ENCODE measurements around the gene MYO18A.
"Not testable (repeated sequence)": the region's sequence is repeated elsewhere in the genome, so short reads cannot be mapped to it uniquely, and the experiment has no call there.

Gene MYO18A

DNA sequence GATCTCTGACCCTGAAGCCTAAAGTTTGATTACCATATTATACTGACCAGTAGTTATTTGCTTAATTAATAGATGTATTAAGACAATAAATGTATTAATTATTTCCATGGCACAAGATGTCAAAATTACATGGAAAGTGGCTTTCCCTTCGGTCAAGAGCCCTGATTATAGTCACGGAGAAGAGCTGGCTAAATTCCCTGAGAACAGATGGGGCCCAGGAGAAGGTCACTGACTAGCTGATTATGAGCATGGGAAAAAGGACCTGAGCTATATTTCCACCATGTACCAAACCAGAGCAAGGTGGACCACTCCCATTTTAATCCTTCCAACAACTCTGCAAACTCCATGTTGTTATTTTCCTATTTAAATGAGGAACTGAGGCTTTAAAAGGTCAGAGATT is 12.9 kb upstream of the MYO18A start:
- DNase-seq, result no peak

DNA sequence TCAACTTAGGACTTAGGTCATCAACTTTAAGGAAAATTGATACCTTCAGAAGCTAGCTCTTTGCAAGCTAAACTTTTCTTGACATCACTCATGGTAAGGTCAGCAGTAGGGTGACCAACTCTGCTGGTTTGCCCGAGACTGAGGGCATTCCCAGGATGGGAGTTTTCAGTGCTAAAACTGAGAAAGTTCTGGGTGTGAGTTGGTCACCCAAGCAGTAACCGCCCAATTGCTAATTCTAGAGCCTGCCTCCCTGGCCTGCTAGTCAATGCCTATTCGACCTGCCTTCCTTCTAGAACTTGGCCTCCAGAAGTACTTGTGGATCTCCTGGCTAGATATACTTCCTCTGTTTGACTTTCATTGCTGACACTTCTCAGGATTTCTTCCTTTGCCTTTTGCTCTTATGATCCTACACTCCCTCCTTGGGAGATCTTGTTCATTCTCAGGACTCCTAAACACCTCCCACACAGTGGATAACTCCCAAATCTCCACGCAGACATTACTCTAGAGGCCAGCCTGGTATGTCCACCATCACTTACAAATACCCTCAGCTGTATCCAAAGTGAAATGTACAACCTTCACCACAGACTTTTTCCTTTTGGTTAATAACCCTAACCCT is 10.5 kb upstream of the MYO18A start:
- DNase-seq, result no peak

DNA sequence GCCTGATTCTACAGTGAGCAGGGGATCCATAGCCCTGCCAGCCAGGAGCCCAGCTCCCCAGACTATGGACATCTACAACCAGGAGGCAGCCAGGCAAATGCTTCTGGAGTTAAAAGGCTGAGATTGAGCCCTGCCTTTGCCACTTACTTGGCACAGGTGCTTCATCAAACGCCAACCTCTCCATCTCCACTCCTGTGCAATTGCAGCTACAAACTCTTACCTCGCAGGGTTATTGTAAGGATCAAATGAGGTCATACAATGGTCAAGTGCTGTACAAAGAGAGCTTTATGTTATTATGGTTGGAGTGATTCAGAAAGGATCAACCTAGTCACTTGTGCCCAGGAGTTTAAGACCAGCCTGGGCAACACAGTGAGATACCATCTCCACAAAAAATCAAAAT is 9.8 kb upstream of the MYO18A start:
- no peak for DNase-seq

DNA sequence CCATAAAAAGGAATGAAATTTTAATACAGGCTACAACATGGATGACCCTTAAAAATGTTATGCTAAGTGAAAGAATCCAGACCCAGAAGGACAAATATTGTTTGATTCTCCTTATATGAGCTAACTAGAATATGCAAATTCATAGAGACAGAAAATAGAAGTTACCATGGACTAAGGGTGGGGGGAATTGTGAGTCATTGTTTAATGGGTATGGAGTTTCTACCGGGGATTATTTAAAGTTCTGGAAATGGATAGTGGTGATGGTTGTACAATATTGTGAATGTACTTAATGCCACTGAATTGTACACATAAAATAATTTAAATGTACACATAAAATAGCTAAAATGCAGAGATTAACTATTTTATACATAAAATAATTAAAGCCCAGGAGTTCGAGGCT is 9.2 kb upstream of the MYO18A start:
- DNase-seq, result no peak

DNA sequence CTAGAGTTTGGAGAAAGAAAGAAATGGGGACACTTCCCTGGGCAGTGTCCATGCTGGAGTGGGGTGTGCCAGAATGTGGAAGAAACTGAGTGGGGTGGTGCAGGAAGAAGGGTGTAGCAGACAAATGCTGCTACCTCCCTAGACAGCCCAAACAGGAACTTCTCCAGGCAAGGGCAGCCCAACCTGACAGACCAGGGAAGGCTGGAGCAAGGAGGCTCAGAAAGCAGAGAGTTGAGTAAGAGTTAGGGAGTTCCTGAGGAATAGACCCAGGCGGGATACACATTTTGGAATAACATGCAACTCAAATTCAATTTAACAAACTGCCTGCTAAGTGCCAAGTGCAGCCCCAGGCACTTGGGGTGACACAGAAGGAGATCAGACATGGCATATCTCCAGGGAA is 1.0 kb upstream of the MYO18A start:
- DNase-seq, result no peak

DNA sequence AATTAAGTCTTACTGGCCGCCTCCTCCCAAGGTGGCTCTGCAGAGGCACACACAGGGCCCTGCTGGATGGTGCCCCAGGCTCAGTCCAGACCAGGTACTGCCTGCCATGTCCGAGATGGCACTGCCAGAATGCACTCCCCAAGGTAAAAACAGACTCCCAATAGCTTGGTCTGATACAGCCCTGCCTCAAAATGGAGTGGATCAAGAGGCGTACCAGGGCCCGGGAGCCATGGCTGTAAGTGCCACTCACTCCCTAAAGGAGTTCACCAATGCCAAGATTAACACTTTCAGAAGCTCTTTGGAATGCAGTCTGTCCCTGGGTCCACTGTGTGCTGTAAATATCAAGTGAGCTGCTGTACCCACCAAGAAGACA is 576 bp upstream of the MYO18A start:
- no peak for DNase-seq

DNA sequence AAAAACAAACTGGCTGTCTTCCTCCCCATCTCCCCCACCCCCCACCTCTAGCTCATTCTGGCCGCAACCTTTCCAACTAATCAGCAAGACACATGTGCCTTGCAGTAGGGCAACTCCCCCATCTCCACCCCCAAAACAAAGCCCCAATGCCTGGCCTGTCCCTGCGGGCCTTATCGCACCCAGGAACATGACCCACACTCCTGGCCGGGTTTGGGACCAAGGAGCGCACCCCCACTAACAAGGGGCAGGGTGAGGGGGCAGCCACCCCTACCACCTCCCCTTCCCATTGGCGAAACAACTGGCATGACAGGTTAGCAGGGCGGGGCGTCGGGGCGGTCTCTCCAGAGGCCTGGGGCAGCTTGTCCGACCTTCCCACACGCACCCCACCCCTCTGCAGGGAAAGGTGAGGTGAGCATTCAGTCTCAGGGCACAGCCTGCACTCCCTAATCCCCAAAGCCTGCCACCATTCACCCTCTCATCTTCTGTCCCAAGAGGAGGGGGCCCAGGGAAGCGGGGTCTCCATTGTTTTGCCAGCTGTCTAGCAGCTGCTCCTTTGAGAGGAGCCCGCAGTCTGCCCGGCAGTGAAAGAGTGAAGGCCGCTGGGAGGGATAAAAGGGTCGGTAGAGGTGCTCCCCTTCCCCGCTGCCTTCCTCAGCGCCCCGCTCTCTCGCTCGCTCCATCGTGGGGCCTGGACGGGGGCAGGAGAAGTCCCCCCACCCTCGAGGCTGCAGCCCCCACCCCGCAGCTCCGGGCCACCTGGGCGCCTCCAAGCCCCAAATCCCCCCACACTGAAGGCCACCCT is 765 bp downstream of the MYO18A start:
- DNase-seq, result no peak

DNA sequence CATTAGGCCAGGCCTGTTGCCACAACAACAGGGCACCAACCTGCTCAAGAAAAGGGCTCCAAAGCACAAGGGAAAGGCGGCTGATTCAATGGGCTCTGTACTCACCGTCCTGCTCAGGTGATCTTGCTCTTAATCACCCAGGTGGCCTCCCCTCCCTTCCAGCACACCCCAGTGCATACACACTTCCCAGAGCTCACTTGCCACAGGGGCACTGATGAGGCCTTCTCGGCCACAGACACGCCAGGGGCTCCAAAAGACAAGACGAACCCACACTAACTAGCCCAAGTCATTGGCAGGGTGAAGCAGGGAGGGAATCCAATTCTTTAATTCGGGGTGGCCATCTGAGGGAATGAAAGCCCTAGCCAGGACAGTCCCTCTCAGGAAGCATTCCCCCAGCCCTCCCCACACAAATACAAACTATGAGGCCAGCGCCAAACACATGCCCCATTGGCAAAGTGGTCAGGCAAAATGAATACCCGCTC is 1.4 kb downstream of the MYO18A start:
- no peak for DNase-seq

DNA sequence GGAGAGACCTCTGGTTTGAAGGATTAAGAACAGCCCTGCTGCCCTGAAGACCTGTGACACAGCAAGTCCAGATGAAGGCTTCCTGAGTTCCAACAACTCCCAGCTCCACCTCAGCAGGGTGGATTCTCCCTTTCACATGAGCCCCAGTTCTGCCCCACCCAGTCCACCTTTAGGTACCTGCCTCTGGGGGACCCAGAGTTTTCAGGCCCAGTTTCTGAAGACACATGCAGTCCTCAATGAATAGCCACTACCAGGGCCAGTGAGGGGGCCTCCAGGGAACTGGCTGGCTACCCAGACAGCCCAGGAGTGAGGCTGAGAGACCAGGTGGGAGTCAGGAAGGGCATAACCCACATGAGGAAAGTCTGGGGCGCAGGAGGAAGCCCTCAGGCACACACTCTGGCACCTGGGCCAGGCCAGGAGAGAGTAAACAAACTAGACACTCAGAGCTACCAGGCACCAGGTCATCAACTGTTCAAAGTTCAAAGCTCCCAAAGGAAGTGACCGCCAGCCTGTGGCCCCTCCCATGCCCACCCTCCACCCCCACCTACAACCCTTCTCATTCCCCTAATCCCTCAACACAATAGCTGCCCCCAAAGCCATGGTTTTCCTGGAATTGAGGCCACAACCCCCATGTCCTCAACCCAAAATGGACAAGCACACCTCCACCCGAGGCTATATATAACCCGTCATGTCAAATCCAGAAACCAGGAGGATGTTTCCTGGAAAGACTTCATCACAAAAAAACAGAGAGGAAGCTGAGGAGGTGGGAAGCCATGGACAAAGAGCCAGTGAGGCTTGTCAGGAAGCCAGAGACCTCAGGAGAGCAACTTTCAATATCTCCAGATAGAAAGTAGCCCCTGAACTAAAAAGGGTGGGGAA is 2.1 kb downstream of the MYO18A start:
- DNase-seq, result no peak

DNA sequence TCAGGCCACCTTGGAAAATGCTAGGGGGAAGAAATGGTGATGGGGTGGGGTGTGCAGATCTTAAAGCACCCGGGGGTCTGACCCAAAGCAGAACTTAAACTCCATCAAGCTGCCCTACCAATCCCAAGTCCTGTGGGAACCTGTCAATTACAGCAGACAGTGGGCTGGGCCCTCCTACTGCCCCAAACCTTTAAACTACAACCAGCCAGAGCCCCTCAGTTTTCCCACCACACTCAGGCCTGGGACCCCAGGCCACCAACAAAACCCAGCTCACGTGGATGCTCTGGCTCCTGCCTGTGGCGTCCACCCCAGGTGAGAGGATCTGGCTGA is 2.7 kb downstream of the MYO18A start:
- no peak for DNase-seq

DNA sequence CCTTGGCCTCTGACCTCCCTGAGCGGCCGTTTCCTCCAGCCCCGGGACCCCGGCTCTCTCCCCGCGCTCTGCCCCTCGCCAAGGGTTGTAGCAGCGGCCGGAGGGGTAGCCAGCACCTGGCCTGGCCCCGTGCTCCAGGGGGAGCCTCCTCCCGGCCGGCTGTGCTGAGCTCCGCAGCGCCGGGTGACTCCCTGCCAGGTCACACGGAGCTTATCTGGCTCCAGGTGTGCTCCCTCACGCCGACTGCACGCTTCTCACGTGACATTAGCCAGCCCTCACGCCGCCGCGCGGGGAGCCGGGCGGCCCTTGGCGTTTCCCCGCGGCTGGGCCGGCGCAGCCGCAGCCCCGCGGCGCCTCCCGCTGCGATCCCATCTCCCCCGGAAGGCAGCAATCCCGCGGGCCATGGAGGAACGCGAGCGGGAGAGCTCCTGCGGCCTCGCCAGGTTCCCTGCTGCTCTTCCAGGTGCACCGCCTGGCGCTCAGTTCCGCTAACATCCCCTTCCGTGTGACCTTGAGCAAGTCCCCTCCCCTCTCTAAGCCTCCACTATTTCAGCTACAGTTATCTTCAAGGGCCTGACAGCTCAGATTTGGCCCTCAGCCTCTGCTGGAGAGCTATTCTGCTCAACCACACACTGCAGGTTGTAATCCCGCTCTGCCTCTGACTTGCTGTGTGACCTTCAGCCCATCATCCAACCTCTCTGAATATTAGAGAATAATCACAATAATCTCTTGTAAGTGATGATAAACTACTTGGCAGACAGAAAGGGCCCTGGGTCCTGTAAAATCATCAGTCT is 3.4 kb downstream of the MYO18A start:
- peak; percentile 35 to 59 for DNase-seq

DNA sequence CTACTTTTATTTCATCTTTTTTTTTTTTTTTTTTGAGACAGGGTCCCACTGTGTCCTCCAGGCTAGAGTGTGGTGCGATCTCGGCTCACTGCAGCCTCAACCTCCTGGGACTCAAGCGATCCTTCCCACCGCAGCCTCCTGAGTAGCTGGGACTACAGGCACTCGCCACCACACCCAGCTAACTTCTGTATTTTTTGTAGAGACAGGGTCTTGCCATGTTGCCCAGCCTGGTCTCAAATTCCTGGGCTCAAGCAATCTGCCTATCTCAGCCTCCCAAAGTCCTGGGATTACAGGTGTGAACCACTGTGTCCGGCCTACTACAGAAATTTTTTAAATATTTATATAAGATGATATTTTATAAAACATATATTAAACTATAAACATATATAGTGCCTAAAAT is 4.8 kb downstream of the MYO18A start:
- no peak for DNase-seq

DNA sequence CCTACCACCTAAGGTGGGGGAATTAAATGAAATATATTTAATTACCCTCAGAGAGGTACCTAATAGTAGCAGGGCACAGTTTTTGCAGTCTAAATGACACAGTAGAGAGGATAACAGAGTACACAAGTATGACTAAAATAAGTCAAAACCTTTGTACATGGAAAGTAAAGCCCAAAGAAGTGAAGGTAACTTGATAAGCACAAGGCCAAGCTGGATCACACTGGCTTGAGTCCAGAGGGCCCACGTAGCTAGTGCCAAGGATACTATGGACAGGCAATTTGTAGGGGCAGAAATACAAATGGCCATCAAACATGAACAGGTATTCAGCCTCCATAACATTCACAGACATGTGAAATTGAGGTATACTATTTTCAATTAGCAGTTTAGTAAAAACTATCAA is 7.6 kb downstream of the MYO18A start:
- no peak for DNase-seq

DNA sequence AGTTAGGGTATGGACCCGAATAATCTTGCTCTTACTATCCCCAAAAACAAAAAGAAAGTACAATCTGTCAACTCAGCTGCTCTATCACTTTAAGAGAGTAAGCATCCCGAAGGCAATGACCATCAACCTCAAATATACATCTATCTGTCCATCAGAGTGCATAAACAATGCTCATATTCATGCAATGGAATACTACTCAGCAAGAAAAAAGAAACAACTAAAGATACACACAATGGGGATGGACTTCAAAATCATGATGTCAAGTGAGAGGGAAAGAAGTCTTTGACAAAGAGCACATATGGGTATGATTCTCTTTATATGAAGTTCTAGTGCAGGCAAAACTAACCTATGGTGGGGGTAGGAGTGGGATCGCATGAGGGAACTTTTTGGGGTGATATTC is 9.5 kb downstream of the MYO18A start:
- no peak for DNase-seq

DNA sequence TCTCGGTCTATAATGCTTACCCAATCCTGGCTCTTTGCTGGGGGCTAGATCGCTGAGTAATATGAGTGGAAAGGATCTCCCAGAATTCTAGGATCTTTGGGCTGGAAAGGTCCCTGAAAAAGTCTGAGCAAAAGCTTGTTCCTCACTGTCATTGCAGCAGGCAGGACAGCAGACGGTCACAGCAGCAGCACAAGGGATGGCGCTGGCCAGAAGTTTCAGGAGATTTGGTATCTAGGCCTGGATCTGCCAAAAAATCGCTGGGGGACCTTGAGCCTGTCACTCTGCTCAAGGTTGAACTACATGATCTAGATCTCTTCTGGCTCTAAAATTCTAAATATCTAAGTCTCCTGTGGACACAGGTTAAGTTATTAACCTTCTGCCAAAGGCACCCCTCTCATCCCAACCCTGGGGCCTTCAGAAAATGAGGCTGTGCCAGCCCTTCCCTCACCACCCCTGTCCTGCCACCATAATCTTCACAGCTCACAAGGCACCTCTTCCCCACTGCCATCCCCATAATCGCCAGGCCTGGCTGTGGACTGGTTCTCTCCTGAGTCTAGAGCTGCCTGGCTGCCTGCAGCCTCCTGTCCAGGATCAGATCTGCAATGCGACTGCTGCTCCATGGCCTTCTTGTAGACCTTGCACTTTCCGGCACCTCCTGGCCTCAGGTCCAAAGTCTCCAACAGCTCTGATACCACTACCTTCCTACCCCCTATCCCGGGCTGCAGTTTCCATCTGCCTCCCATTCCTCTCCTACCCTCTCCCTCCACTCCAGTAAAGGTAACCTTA is 10.2 kb downstream of the MYO18A start:
- no peak for DNase-seq

DNA sequence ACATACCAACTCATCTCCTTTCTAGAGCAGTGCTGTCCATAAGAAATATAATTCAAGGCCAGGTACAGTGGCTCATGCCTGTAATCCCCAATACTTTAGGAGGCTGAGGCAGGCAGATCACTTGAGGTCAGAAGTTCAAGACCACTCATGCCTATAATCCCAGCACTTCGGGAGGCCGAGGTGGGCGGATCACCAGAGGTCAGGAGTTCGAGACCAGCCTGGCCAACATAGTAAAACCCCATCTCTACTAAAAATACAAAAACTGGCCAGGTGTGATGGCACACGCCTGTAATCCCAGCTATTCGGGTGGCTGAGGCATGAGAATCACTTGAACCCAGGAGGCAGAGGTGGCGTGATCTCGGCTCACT is 11.5 kb downstream of the MYO18A start:
- not testable (repeated sequence) for DNase-seq

DNA sequence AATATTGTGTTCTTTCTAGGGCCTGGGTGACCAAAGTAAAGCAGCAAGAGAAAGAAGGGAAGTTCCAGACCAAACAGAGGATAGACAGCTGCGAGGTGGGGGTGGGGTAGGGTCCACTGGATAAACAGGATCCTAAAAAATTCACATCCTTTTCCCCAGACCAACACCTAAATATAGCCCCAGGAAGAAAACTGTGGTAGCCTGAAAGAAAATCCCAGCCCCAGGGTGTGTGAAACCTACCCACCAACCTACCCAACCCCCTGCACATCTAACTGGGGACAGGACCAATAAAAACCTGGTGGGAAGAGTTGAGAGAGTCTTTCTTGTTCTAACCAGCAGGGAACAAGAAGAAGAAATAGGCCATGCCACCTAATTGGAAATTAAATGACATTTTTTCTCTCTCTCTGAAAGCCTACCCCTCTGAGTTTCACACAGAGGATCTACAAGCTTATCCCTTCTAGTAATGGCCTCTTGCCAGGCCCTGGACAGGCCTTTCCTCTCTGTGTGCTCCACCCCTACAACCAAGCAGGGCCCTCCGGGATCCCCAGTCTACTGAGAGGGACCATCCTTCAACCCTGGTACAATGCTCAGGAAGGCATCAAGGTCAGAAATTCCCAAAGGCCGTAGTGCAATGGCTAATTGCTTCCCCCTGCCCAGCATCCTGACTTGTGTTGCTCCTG is 12.0 kb downstream of the MYO18A start:
- DNase-seq, result no peak

DNA sequence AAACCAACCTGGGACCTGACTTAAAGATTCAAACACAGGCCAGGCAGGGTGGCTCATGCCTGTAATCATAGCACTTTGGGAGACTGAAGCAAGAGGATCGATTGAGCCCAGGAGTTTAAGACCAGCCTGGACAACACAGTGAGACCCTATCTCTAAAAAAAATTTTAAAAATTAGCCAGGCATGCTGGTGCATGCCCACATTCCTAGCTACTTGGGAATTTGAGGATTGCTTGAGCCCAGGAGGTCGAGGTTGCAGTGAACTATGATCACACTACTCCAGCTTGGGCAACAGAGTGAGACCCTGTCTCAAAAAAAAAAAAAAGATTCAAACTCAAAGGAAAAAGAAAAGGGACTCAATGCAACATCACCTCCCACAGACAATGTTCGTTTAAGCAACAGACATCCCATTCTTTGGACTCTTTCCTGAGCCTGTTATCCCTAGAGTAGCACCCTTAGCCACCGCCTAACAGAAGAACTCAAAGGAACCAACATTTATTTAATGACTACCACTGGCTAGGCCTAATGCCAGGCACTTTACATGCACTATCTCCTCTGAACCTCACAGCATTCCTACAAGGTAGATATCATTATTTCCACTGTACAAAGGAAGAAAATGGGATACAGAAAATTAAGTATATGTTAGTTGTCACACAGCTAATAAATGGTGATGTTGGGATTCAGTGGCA is 12.7 kb downstream of the MYO18A start:
- no peak for DNase-seq

DNA sequence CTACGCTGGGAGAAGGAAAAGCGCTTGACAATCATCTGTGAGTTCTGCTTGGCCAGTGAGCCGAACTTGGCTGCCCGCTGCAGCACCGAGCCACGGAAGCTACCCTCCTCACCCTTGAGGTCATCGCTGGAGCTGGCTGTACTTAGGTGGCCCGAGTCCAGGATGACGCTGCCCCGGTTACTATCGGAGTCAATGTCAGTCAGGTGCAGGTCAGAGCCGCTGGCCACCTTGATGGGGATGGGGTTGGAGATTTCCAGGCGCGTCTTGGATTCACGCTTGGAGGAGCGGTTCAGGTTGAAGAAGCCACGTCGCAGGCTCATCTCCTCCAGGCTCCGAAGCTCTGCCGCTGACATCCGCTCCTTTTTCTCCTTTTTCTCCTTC is 13.7 kb downstream of the MYO18A start:
- no peak for DNase-seq

DNA sequence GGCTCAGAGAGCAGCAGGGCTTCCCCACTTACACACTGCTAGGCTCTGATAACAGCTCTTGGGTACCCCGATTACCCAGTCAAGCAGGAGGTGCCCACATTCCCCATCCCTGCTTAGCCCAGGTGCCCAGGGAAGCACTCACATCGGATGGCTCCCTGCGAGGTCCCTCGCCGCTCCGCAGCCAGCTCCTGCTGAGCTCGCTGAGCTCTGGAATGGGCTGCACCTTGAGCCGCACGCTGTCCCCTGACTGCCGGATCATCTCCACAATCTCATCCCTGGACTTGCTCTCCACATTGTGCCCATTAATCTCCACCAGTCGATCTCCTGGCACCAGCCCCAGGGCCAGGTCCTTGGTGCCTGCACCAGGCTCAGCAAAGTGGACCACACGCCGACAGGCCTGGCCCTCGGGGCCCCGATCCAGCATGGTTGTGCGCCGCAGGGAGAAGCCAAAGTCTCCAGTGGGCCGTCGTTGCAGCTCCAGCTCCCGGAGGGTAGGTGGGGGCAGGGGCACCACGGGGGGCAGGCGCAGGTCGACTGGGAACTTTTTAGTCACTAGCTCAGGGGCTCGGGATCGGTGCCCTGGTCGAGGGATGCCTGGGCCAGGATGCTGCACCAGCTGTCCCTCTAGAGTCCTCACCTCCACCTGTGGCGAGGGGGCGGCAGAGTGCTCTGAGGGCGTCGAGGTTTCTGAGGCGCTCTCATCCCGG is 14.2 kb downstream of the MYO18A start:
- no peak for DNase-seq

Measured in CD4-positive, alpha-beta T cell treated with Interferon alpha-2 for 1 hour (primary cell).